ENCODE data around the gene MUC5AC. TPM values are rescaled to one million over a fixed set of nuclear protein-coding genes. Genes with fewer than 3 reads are reported as not detected.

Gene MUC5AC
- total RNA-seq, 2 experiments from 2014 or later: not detected

DNA sequence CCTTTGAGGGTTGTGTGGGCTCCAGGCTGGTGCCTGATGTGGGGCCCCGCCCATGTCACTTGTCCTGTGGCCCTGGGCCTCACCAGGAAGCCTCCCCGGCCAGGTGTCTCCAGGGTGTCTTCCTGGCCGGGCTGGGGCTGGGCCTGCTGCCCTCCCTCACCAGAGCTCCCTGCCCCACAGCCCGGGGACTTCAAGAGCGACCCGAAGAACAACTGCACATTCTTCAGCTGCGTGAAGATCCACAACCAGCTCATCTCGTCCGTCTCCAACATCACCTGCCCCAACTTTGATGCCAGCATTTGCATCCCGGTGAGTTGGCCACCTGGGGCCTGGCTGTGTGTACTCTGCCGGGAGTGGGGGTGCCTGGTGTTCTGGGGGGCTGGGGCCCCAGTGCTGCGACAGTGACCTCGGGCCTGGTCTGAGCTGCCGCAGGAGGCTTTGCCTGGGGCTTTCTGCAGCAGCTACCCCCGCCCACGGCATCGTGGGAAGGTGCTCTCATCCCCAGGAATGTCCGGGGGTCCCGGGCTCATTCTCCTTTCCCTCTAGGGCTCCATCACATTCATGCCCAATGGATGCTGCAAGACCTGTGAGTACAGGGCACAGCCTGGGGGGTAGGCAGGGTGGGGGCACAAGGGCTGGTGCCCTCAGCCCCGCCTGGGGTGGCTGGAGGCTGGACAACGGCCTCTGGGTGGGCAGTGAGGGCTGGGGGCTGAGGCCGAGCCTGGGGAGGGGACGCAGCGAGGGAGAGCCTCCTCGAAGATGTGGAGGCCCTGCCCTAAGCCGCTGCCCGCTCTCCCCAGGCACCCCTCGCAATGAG, 48.4 kb upstream of the MUC5AC start:
- no peaks in the 10 kb centered on the region for H3K79me2 ChIP-seq (ENCODE audit: insufficient read depth, low read depth, low read length)
- TF ChIP-seq EZH2phosphoT487 (IDR thresholded peaks at IDR 0.05; ENCODE audit: borderline replicate concordance, low read depth, low read length): no peak
- TF ChIP-seq, protein P1, sequence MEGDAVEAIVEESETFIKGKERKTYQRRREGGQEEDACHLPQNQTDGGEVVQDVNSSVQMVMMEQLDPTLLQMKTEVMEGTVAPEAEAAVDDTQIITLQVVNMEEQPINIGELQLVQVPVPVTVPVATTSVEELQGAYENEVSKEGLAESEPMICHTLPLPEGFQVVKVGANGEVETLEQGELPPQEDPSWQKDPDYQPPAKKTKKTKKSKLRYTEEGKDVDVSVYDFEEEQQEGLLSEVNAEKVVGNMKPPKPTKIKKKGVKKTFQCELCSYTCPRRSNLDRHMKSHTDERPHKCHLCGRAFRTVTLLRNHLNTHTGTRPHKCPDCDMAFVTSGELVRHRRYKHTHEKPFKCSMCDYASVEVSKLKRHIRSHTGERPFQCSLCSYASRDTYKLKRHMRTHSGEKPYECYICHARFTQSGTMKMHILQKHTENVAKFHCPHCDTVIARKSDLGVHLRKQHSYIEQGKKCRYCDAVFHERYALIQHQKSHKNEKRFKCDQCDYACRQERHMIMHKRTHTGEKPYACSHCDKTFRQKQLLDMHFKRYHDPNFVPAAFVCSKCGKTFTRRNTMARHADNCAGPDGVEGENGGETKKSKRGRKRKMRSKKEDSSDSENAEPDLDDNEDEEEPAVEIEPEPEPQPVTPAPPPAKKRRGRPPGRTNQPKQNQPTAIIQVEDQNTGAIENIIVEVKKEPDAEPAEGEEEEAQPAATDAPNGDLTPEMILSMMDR (conservative IDR thresholded peaks at IDR 0.05; ENCODE audit: low read length): no peak
- ChIA-PET POLR2A (no interaction called here), CTCF (ENCODE audit: unreplicated experiment) (no interaction called here)
- H3K27ac ChIP-seq (ENCODE audit: low read depth, low read length, poor library complexity, severe bottlenecking): no peak overlapping the region
- H4K20me1 ChIP-seq (ENCODE audit: insufficient read depth, low read length): no peaks in the 10 kb centered on the region
- no peaks in the 10 kb centered on the region for H3K9me3 ChIP-seq (ENCODE audit: low read length)
- H3K4me3 ChIP-seq (ENCODE audit: low read depth, low read length, poor library complexity, severe bottlenecking): no peak overlapping the region
- no peaks in the 10 kb centered on the region for H3K4me1 ChIP-seq (ENCODE audit: insufficient read depth, low read length, poor library complexity, severe bottlenecking)
- H2AFZ ChIP-seq (ENCODE audit: low read length): no peak overlapping the region
- no peak overlapping the region for H3K4me2 ChIP-seq (ENCODE audit: low read length)
- no peaks in the 10 kb centered on the region for H3K36me3 ChIP-seq (ENCODE audit: insufficient read depth, low read length)
- no peak for DNase-seq (ENCODE audit: low spot score)
- no TSS peak for BruUV-seq (replicated peaks)
- H3K9me2 ChIP-seq (ENCODE audit: insufficient read depth, low read length): no peaks in the 10 kb centered on the region
- intact Hi-C loops (cut with micrococcal nuclease; ENCODE audit: unreplicated experiment): no loop called here

GRCh38 chr11:1109918-1110705, 47.6 kb upstream of the MUC5AC start:
- no peaks in the 10 kb centered on the region for H4K20me1 ChIP-seq (ENCODE audit: insufficient read depth, low read length)

GRCh38 chr11:1111545-1112212, 46.1 kb upstream of the MUC5AC start:
- no peak for DNase-seq (ENCODE audit: low spot score)
- intact Hi-C loops (cut with micrococcal nuclease; ENCODE audit: unreplicated experiment): loop anchor here (10.0 kb wide), 1 partner anchor 403 kb away; no protein-coding TSS in a partner anchor
- no peaks in the 10 kb centered on the region for H4K20me1 ChIP-seq (ENCODE audit: insufficient read depth, low read length)
- no peaks in the 10 kb centered on the region for H3K9me3 ChIP-seq (ENCODE audit: low read length)
- no TSS peak for BruUV-seq (replicated peaks)
- H3K79me2 ChIP-seq (ENCODE audit: insufficient read depth, low read depth, low read length): no peaks in the 10 kb centered on the region
- no peaks in the 10 kb centered on the region for H3K4me1 ChIP-seq (ENCODE audit: insufficient read depth, low read length, poor library complexity, severe bottlenecking)
- H3K27ac ChIP-seq (ENCODE audit: low read depth, low read length, poor library complexity, severe bottlenecking): no peak overlapping the region
- H3K4me3 ChIP-seq (ENCODE audit: low read depth, low read length, poor library complexity, severe bottlenecking): no peak overlapping the region
- ChIA-PET CTCF (ENCODE audit: unreplicated experiment) (no interaction called here), POLR2A (no interaction called here)
- no peaks in the 10 kb centered on the region for H3K9me2 ChIP-seq (ENCODE audit: insufficient read depth, low read length)
- H3K4me2 ChIP-seq (ENCODE audit: low read length): no peak overlapping the region
- no peaks in the 10 kb centered on the region for H3K36me3 ChIP-seq (ENCODE audit: insufficient read depth, low read length)
- no peak overlapping the region for H2AFZ ChIP-seq (ENCODE audit: low read length)
- TF ChIP-seq, protein P1 (conservative IDR thresholded peaks at IDR 0.05; ENCODE audit: low read length): no peak
- no peak for TF ChIP-seq EZH2phosphoT487 (IDR thresholded peaks at IDR 0.05; ENCODE audit: borderline replicate concordance, low read depth, low read length)

More at GRCh38 chr11:1109918-1110705, 47.6 kb upstream of the MUC5AC start:
- Histone ChIP-seq H3K27ac (ENCODE audit: low read depth, low read length, poor library complexity, severe bottlenecking) (no peak overlapping the region), H2AFZ (ENCODE audit: low read length) (no peak overlapping the region), H3K4me3 (ENCODE audit: low read depth, low read length, poor library complexity, severe bottlenecking) (no peak overlapping the region), H3K9me3 (ENCODE audit: low read length) (no peaks in the 10 kb centered on the region), H3K79me2 (ENCODE audit: insufficient read depth, low read depth, low read length) (no peaks in the 10 kb centered on the region), H3K4me1 (ENCODE audit: insufficient read depth, low read length, poor library complexity, severe bottlenecking) (no peaks in the 10 kb centered on the region), H3K4me2 (ENCODE audit: low read length) (no peak overlapping the region), H3K36me3 (ENCODE audit: insufficient read depth, low read length) (no peaks in the 10 kb centered on the region), H3K9me2 (ENCODE audit: insufficient read depth, low read length) (no peaks in the 10 kb centered on the region)
- CTCF ChIA-PET (ENCODE audit: unreplicated experiment): no interaction called here
- no peak for DNase-seq (ENCODE audit: low spot score)
- POLR2A ChIA-PET: no interaction called here
- intact Hi-C loops (cut with micrococcal nuclease; ENCODE audit: unreplicated experiment): loop anchor here (10.0 kb wide), 1 partner anchor 405 kb away; no protein-coding TSS in a partner anchor
- TF ChIP-seq EZH2phosphoT487 (IDR thresholded peaks at IDR 0.05; ENCODE audit: borderline replicate concordance, low read depth, low read length): no peak
- BruUV-seq (replicated peaks): no TSS peak

All from OCI-LY7 (cell line).